Measurements from ENCODE around the gene C4orf46. TPM values are rescaled to one million over a fixed set of nuclear protein-coding genes. Genes with fewer than 3 reads are reported as not detected.
"Not testable (repeated sequence)": the region's sequence is repeated elsewhere in the genome, so short reads cannot be mapped to it uniquely, and the experiment has no call there.

C4orf46 gene
- total RNA-seq (2014; rRNA removed; shearing (Covaris generic)): 18.3 and 30.4 TPM in 2 replicates
- total RNA-seq (2022): 23.9 and 28.9 TPM in 2 replicates
- percentile 91 among the genes with signal in this experiment for Bru-seq, nascent RNA
- BruChase-seq, experiment 1, labeled RNA remaining after a 6-hour chase: percentile 89 among the genes with signal in this experiment
- percentile 99 among the genes with signal in this experiment for BruChase-seq, experiment 2, labeled RNA remaining after a 2-hour chase
- long read RNA-seq, transcript C4orf46-201 (2 exons, 3,521 nt): major isoform, 181 of 201 reads
- long read RNA-seq, partial matches to known transcripts: 0 of 201 reads
- long read RNA-seq, other reads (novel, unspliced or antisense): 16 of 201 reads

DNA sequence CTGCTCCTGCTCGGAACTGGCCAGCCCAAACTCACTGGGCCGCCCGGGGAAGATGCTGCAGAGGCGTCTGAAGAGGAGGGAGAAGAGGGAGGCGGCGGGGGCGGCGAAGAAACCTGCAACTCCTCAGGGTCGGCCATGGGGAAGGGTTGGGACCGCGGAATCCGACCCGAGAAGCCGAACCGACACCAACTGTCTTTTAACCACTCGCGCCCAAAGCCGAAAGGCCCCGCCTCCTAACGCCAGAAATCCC, at the start of gene C4orf46:
Gene C4orf46 (minus strand): TSS at position 223 of the 250 bp plus-strand sequence. CDS start 86 bp downstream, at position 137.
- Histone ChIP-seq H3K27ac (ENCODE audit: low read depth, low read length, poor library complexity, severe bottlenecking) (peak within 1 kb of the TSS; percentile 78), H3K4me3 (ENCODE audit: low read depth, low read length, poor library complexity, severe bottlenecking) (peak within 1 kb of the TSS; percentile 81), H3K9me2 (ENCODE audit: insufficient read depth, low read length) (no peaks in the 10 kb centered on the region), H3K36me3 (ENCODE audit: insufficient read depth, low read length) (peaks cover 26% of the 10 kb centered on the region; the same call in 1 of the 2 replicates), H4K20me1 (ENCODE audit: insufficient read depth, low read length) (peaks cover 20% of the 10 kb centered on the region), H2AFZ (ENCODE audit: low read length) (peak within 1 kb of the TSS; percentile 95), H3K9me3 (ENCODE audit: low read length) (no peaks in the 10 kb centered on the region), H3K4me1 (ENCODE audit: insufficient read depth, low read length, poor library complexity, severe bottlenecking) (peaks cover 7% of the 10 kb centered on the region), H3K4me2 (ENCODE audit: low read length) (peak within 1 kb of the TSS; percentile 96), H3K79me2 (ENCODE audit: insufficient read depth, low read depth, low read length) (peaks cover 63% of the 10 kb centered on the region)
- CTCF ChIA-PET (ENCODE audit: unreplicated experiment): no interaction called here
- DNase-seq (ENCODE audit: low spot score): no peak
- POLR2A ChIA-PET: interaction anchor here (0.6 kb wide), 1 partner anchor 13 kb away, joined by 4 read pairs; no protein-coding TSS in a partner anchor
- no peak for TF ChIP-seq CTCF (conservative IDR thresholded peaks at IDR 0.05; ENCODE audit: low read length)
- TF ChIP-seq EZH2phosphoT487 (IDR thresholded peaks at IDR 0.05; ENCODE audit: borderline replicate concordance, low read depth, low read length): no peak
- intact Hi-C loops (cut with micrococcal nuclease; ENCODE audit: unreplicated experiment): loop anchor here (5.0 kb wide), 2 partner anchors 431 to 506 kb away; partner anchors contain the start of gene RAPGEF2
- BruUV-seq (replicated peaks): no TSS peak

GRCh38 chr4:158715802-158716201, 44.1 kb upstream of the C4orf46 start:
- Histone ChIP-seq H3K4me3 (ENCODE audit: low read depth, low read length, poor library complexity, severe bottlenecking) (no peak overlapping the region), H3K9me3 (ENCODE audit: low read length) (no peaks in the 10 kb centered on the region), H4K20me1 (ENCODE audit: insufficient read depth, low read length) (no peaks in the 10 kb centered on the region), H3K4me1 (ENCODE audit: insufficient read depth, low read length, poor library complexity, severe bottlenecking) (no peaks in the 10 kb centered on the region), H3K79me2 (ENCODE audit: insufficient read depth, low read depth, low read length) (no peaks in the 10 kb centered on the region), H3K4me2 (ENCODE audit: low read length) (no peak overlapping the region), H3K9me2 (ENCODE audit: insufficient read depth, low read length) (no peaks in the 10 kb centered on the region), H3K36me3 (ENCODE audit: insufficient read depth, low read length) (peaks cover 93% of the 10 kb centered on the region), H3K27ac (ENCODE audit: low read depth, low read length, poor library complexity, severe bottlenecking) (no peak overlapping the region), H2AFZ (ENCODE audit: low read length) (no peak overlapping the region)
- no TSS peak for BruUV-seq (replicated peaks)
- intact Hi-C loops (cut with micrococcal nuclease; ENCODE audit: unreplicated experiment): no loop called here
- POLR2A ChIA-PET: interaction anchor here (0.5 to 0.6 kb wide), 3 partner anchors 10 to 524 kb away, joined by 3 read pairs; no protein-coding TSS in a partner anchor
- no peak for DNase-seq (ENCODE audit: low spot score)
- TF ChIP-seq EZH2phosphoT487 (IDR thresholded peaks at IDR 0.05; ENCODE audit: borderline replicate concordance, low read depth, low read length) (no peak), CTCF (conservative IDR thresholded peaks at IDR 0.05; ENCODE audit: low read length) (no peak)
- CTCF ChIA-PET (ENCODE audit: unreplicated experiment): no interaction called here

GRCh38 chr4:158714937-158715336, 43.2 kb upstream of the C4orf46 start:
- POLR2A ChIA-PET: interaction anchor here (0.5 kb wide), 1 partner anchor 72 kb away, joined by 4 read pairs; no protein-coding TSS in a partner anchor
- Histone ChIP-seq H3K27ac (ENCODE audit: low read depth, low read length, poor library complexity, severe bottlenecking) (no peak overlapping the region), H3K79me2 (ENCODE audit: insufficient read depth, low read depth, low read length) (no peaks in the 10 kb centered on the region), H3K4me2 (ENCODE audit: low read length) (no peak overlapping the region), H3K36me3 (ENCODE audit: insufficient read depth, low read length) (peaks cover 96% of the 10 kb centered on the region), H2AFZ (ENCODE audit: low read length) (no peak overlapping the region), H4K20me1 (ENCODE audit: insufficient read depth, low read length) (no peaks in the 10 kb centered on the region), H3K4me1 (ENCODE audit: insufficient read depth, low read length, poor library complexity, severe bottlenecking) (no peaks in the 10 kb centered on the region), H3K4me3 (ENCODE audit: low read depth, low read length, poor library complexity, severe bottlenecking) (no peak overlapping the region), H3K9me3 (ENCODE audit: low read length) (no peaks in the 10 kb centered on the region), H3K9me2 (ENCODE audit: insufficient read depth, low read length) (no peaks in the 10 kb centered on the region)
- DNase-seq (ENCODE audit: low spot score): no peak
- no TSS peak for BruUV-seq (replicated peaks)
- CTCF ChIA-PET (ENCODE audit: unreplicated experiment): no interaction called here
- intact Hi-C loops (cut with micrococcal nuclease; ENCODE audit: unreplicated experiment): no loop called here
- TF ChIP-seq EZH2phosphoT487 (IDR thresholded peaks at IDR 0.05; ENCODE audit: borderline replicate concordance, low read depth, low read length) (no peak), CTCF (conservative IDR thresholded peaks at IDR 0.05; ENCODE audit: low read length) (no peak)

DNA sequence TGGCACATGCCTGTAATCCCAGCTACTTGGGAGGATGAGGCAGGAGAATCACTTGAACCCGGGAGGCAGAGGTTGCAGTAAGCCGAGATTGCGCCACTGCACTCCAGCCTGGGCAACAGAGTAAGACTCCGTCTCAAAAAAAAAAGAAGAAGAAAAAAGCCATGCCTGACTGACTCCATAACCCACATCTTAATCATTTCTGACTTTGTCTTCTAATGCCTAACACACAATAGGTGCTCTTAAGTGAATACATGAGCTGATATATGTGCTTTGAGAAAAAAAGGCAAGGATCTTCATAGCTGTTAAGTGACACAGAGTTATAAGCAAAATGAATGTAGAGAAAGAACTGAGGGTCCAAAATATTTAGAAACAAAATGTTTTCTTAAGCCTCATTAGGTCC, 40.9 kb upstream of the C4orf46 start:
- H3K4me1 ChIP-seq (ENCODE audit: insufficient read depth, low read length, poor library complexity, severe bottlenecking); intact Hi-C loops (cut with micrococcal nuclease; ENCODE audit: unreplicated experiment); H4K20me1 ChIP-seq (ENCODE audit: insufficient read depth, low read length); DNase-seq (ENCODE audit: low spot score); H3K9me3 ChIP-seq (ENCODE audit: low read length); H2AFZ ChIP-seq (ENCODE audit: low read length); BruUV-seq (replicated peaks); H3K27ac ChIP-seq (ENCODE audit: low read depth, low read length, poor library complexity, severe bottlenecking); H3K4me2 ChIP-seq (ENCODE audit: low read length); H3K4me3 ChIP-seq (ENCODE audit: low read depth, low read length, poor library complexity, severe bottlenecking); H3K79me2 ChIP-seq (ENCODE audit: insufficient read depth, low read depth, low read length); H3K9me2 ChIP-seq (ENCODE audit: insufficient read depth, low read length); CTCF ChIA-PET (ENCODE audit: unreplicated experiment): not testable (repeated sequence)
- peaks cover 95% of the 10 kb centered on the region for H3K36me3 ChIP-seq (ENCODE audit: insufficient read depth, low read length)
- POLR2A ChIA-PET: interaction anchor here (0.6 kb wide), 1 partner anchor 493 kb away, joined by 3 read pairs; no protein-coding TSS in a partner anchor

Measured in OCI-LY7 (cell line).